GM20000 (cell line): ENCODE results near the gene TRABD2A.

Experiments used
- DNase-seq: peaks from one replicate; pipeline ENCODE4 v3.0.0; 2012; ENCODE audit warnings: low spot score
- CTCF ChIP-seq: IDR thresholded peaks from 2 replicates; pipeline ENCODE4 v1.5.1; 2012; ENCODE audit warnings: mild to moderate bottlenecking, control low read depth; ENCODE audit errors: extremely low read depth, missing control alignments

Gene TRABD2A

GRCh38 chr2:84891355-84892010 is 10.6 kb upstream of the TRABD2A start:
- TF ChIP-seq CTCF, result no peak
- no peak for DNase-seq

- no peak for DNase-seq
- TF ChIP-seq CTCF, result no peak
These were observed 8.4 kb upstream of the TRABD2A start for GRCh38 chr2:84889332-84889731.

- DNase-seq, result peak; percentile 70
- no peak for TF ChIP-seq CTCF
These were observed 7.8 kb upstream of the TRABD2A start for GRCh38 chr2:84888401-84889276.

GRCh38 chr2:84886791-84887190 is 5.9 kb upstream of the TRABD2A start:
- no peak for DNase-seq
- no peak for TF ChIP-seq CTCF

- no peak for DNase-seq
- no peak for TF ChIP-seq CTCF
These were observed 4.2 kb upstream of the TRABD2A start for GRCh38 chr2:84885111-84885510.

- TF ChIP-seq CTCF, result no peak
- no peak for DNase-seq
These were observed 3.6 kb upstream of the TRABD2A start for GRCh38 chr2:84884449-84884848.
